ENCODE data around the gene CDC5L.

- TF ChIP-seq SPI1 (IDR thresholded peaks at IDR 0.05; ENCODE audit: low read depth, low read length) (no peak), PAX5 (IDR thresholded peaks at IDR 0.05; ENCODE audit: insufficient read depth, low read length, severe bottlenecking) (no peak)
Observed at GRCh38 chr6:44373787-44374186, 13.7 kb upstream of the CDC5L start.
